GM12892 (cell line): ENCODE data around the gene CAMTA1.

Experiments used
- POLR2A ChIP-seq: IDR thresholded peaks from 2 replicates; pipeline ENCODE4 v1.6.1; 2011; ENCODE audit warnings: low read depth, low read length, control low read depth
- POLR2AphosphoS5 ChIP-seq: IDR thresholded peaks from 2 replicates; pipeline ENCODE4 v1.6.1; 2011; ENCODE audit warnings: low read depth, low read length, control low read depth
- TAF1 ChIP-seq: IDR thresholded peaks from 2 replicates; pipeline ENCODE4 v1.6.1; 2011; ENCODE audit warnings: low read depth, mild to moderate bottlenecking, control low read depth, low read length, borderline replicate concordance

- no peak for TF ChIP-seq POLR2AphosphoS5
- no peak for TF ChIP-seq TAF1
- no peak for TF ChIP-seq POLR2A
Measured at GRCh38 chr1:7677815-7678214, 892.6 kb downstream of the CAMTA1 start.
